Measurements from ENCODE around the gene NPW.

DNA sequence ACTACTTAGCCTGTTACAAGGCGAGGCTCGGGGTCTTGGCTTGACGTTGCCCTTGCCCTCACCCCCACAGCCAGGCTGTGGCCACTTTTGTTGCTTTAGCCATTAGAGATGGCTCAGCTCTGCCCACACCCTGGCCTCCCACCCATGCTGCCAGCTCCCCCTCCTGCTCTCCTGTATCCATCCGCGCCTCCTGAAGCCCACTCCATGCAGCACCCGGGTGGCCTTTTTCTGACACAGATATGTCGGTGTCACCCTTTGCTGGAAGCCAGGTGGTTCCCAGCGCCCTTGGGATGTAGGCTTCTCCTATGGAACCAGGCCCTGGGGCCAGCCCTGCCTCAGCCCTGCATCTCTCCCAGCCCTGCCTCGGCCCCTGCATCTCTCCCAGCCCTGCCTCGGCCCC is 37.9 kb downstream of the NPW start:
- TF ChIP-seq, protein P1, sequence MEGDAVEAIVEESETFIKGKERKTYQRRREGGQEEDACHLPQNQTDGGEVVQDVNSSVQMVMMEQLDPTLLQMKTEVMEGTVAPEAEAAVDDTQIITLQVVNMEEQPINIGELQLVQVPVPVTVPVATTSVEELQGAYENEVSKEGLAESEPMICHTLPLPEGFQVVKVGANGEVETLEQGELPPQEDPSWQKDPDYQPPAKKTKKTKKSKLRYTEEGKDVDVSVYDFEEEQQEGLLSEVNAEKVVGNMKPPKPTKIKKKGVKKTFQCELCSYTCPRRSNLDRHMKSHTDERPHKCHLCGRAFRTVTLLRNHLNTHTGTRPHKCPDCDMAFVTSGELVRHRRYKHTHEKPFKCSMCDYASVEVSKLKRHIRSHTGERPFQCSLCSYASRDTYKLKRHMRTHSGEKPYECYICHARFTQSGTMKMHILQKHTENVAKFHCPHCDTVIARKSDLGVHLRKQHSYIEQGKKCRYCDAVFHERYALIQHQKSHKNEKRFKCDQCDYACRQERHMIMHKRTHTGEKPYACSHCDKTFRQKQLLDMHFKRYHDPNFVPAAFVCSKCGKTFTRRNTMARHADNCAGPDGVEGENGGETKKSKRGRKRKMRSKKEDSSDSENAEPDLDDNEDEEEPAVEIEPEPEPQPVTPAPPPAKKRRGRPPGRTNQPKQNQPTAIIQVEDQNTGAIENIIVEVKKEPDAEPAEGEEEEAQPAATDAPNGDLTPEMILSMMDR (conservative IDR thresholded peaks at IDR 0.05; ENCODE audit: low read length) = no peak
- TF ChIP-seq EZH2phosphoT487 (IDR thresholded peaks at IDR 0.05; ENCODE audit: borderline replicate concordance, low read depth, low read length) = no peak

Data from OCI-LY7 (cell line).